NCI-H1092 (cell line): ENCODE measurements around the gene CDC42BPB.
"Not testable (repeated sequence)": the region's sequence is repeated elsewhere in the genome, so short reads cannot be mapped to it uniquely, and the experiment has no call there.

Source experiments
- DNase-seq: peaks from one replicate; lab custom pipeline; 2025; lab: John Stamatoyannopoulos, UW

The CDC42BPB gene

GRCh38 chr14:102900631-102901571 lies 156.4 kb downstream of the CDC42BPB start:
- DNase-seq, result no peak

DNA sequence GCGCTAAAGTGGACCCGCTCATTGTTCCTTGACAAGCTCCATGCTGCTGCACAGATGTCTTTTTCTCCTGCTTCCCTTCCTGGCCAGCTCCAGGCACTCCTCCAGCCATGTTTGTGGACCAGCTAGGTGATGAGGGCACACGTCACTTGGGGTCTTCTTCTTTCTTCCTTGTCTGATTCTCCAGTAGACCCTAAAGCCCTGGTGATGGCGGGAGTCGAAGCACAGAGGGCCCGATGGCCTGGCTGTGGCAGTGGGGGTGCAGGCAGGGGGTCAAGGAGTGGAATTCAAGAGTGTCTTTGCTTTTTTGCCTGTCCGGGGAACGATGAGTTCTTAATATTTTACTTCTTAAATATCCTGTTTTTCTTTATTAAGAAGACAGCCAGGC lies 157.8 kb downstream of the CDC42BPB start:
- DNase-seq, result no peak

DNA sequence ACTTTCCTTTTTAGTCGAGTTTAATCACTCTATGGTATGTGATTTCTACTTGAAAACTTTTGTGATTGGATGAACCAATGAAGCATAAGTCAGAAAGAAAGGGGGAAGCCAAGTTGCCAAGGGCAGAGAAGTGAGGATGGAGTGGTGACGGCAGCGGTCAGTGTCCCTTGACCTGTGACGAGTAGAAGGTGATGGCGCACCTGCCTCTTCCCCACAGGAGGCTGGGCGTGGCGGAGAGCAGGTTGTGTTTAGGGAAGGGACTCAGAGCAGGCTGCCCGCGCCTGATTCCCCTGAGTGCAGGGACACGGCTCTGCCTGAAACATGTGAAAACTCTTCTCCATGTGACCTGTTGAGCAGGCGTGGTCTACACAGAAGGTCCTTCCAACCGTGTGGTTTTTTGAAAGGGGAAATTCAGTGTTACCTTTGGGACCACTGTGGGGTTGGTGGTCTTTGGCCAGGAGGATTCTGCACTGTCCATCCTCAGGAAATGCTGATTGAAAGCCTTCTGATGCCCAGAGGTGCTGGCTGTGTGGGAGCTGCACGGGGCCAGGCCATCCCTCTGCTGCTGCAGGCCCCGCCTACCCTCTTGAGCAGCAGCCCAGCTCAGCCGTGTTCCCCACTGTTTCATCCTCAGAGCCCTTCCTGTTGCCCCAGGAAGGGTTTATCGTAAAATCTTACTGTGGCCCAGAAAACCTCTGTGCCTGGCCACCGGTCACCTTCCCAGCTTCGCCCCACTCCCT lies 158.4 kb downstream of the CDC42BPB start:
- no peak for DNase-seq

GRCh38 chr14:102898298-102898697 lies 159.1 kb downstream of the CDC42BPB start:
- DNase-seq, result no peak

DNA sequence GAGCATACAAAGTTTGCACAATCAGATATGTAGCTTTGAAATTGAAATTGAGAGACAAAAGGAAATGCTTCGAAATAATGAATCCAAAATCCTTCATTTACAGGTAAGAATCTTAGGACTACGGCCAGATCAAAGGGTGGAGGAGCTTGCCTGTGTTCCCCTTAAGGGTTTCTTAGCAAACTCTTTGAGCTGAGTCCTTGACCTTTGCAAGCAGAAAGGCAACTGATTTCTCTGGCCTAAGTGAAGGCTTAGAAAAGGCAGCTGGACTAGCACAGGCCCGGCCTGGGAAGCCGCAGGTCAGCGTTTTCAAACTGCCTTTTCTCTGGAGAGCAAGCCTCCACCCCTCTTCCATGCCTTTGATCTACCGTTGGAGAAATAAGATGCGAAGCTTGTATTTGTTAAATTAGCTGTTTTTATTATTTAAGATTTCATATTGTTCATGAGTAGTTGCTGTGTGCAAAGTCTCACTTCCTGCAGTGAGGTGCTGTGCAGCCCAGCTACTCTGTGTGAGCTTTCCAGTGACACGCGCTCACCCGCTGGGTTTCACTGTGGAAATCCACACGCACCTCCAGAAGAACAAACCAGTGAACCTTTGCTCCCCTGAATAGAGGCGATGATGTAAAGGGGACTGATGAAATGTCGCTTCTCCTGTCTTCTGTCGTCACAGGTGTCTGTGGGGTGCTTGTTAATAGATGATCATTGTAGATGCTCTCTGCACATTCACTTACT lies 159.9 kb downstream of the CDC42BPB start:
- DNase-seq, result no peak

GRCh38 chr14:102896735-102897134 lies 160.6 kb downstream of the CDC42BPB start:
- DNase-seq, result not testable (repeated sequence)

DNA sequence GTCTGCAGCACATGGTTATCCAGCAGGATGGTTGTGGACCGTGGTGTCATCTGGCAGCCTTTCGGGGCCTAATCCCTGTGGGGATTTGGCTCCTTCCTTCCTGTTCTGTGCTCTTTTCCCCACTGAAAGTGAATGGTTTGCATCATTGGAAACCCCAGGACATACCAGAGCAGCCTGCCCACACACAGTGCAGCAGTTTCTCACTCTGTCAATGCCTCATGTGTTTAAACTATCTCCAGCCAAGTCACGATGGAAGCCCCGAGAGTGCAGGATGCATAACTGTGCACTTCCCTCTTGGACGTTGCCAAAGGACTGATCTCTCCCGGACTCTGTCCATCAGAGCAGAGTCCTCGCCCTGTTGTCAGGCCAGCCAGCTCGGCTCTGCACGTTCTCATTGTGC lies 163.9 kb downstream of the CDC42BPB start:
- no peak for DNase-seq

GRCh38 chr14:102892651-102893050 lies 164.7 kb downstream of the CDC42BPB start:
- DNase-seq, result no peak

- DNase-seq, result no peak
Observed at GRCh38 chr14:102891556-102891955, 165.8 kb downstream of the CDC42BPB start.

GRCh38 chr14:102891111-102891510 lies 166.2 kb downstream of the CDC42BPB start:
- no peak for DNase-seq

- DNase-seq, result no peak
Observed at GRCh38 chr14:102889615-102890014, 167.7 kb downstream of the CDC42BPB start.

DNA sequence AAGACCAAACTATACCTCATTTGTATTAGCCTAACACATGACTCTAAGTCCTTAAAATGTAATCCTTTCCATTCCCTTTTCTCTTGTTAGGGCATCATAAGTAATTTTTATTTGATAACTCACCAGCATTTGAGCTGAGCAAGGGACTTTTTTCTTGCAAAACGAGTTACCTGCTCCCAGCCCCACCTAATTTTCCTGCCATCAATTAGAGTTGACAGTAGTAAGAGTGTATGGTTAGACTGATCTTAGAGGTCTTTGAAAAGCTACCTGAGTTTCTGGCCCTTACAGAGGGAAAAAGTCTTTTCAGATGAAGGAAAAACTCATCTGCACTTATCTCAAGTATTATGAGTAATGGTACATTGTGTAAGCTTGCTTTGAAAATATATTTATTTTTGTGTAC lies 168.6 kb downstream of the CDC42BPB start:
- DNase-seq, result no peak

- DNase-seq, result no peak
Observed at GRCh38 chr14:102885737-102886447, 171.5 kb downstream of the CDC42BPB start.

- no peak for DNase-seq
Observed at GRCh38 chr14:102883554-102883953, 173.8 kb downstream of the CDC42BPB start.

DNA sequence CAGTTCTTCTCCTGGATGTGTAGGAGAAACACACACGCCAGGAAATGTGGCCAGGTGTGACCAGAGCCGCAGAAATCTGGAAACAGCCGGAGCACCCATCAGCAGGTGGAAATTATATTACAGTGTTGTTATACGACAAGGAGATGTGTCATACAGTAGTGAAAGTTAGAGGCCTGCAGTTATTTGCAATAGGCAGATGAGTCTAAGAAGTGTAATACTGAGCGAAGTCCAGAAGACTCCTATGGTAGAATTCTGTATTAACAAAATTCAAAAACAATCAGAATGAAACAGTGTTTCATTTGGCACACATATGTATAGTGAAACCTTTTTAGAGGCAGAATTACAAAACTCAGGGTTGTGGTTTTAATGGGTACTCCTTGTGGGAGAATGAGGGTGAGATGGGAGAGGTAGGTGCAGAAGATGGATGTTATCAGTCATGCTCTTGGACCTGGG lies 174.2 kb downstream of the CDC42BPB start:
- DNase-seq, result no peak
